ENCODE data around the gene NEDD4.

DNA sequence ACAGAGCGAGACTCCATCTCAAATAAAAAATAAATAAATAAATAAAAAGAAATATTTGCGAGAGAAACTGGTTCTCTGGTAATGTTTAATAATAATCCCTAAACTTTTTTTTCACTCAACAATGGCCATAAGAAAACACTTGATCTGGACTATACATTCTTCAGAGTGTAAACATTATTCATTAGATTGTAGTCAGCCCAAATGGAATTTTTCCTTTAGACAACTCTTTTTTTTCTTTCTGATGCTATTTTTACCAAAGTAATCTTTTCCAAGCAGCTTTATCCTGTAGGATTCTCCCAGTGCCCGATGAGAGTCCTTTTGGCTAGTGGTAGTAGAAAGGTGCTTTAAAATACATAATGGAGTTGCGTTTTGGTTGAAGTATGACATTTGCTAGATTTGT is 90.4 kb downstream of the NEDD4 start:
- TF ChIP-seq MAX (IDR thresholded peaks at IDR 0.05) (no peak), CREB1 (IDR thresholded peaks at IDR 0.05; ENCODE audit: low read depth) (no peak), YY1 (IDR thresholded peaks at IDR 0.05; ENCODE audit: low read depth) (no peak)

Measured in Ishikawa (cell line).